Central memory CD8-positive, alpha-beta T cell (primary cell): ENCODE measurements around the gene ZNF205.
"Not testable (repeated sequence)": the region's sequence is repeated elsewhere in the genome, so short reads cannot be mapped to it uniquely, and the experiment has no call there.

Experiments
- ATAC-seq: fragments of 150-1000 bp; cut with Tn5 transposase; replicated peaks from 2 replicates; pipeline ENCODE4 v1.10.0; 2022; ENCODE audit warnings: mild to moderate bottlenecking, moderate FRiP score, moderate number of reproducible peaks; ENCODE audit not compliant: poor library complexity, severe bottlenecking; ENCODE audit errors: extremely low read depth
- DNase-seq, 2 donors: peaks; one replicate each; pipeline ENCODE4 v3.0.0; 2021; ENCODE audit warnings: low spot score in 2 of 2
- H3K27ac Mint-ChIP-seq: one replicate; pipeline ENCODE4 v1.8.0; 2022; ENCODE audit warnings: low read depth, mild to moderate bottlenecking, moderate library complexity, mixed read lengths
- H3K27me3 Mint-ChIP-seq: one replicate; pipeline ENCODE4 v1.8.0; 2022; ENCODE audit warnings: mixed read lengths
- H3K36me3 Mint-ChIP-seq: one replicate; pipeline ENCODE4 v1.8.0; 2022; ENCODE audit warnings: mild to moderate bottlenecking, moderate library complexity, mixed read lengths; ENCODE audit not compliant: insufficient read depth
- H3K4me1 Mint-ChIP-seq: one replicate; pipeline ENCODE4 v1.8.0; 2022; ENCODE audit warnings: mixed read lengths
- H3K4me3 Mint-ChIP-seq: one replicate; pipeline ENCODE4 v1.8.0; 2022; ENCODE audit warnings: mild to moderate bottlenecking, moderate library complexity, mixed read lengths
- H3K9me3 Mint-ChIP-seq: one replicate; pipeline ENCODE4 v1.8.0; 2022; ENCODE audit warnings: mixed read lengths

Gene ZNF205

DNA sequence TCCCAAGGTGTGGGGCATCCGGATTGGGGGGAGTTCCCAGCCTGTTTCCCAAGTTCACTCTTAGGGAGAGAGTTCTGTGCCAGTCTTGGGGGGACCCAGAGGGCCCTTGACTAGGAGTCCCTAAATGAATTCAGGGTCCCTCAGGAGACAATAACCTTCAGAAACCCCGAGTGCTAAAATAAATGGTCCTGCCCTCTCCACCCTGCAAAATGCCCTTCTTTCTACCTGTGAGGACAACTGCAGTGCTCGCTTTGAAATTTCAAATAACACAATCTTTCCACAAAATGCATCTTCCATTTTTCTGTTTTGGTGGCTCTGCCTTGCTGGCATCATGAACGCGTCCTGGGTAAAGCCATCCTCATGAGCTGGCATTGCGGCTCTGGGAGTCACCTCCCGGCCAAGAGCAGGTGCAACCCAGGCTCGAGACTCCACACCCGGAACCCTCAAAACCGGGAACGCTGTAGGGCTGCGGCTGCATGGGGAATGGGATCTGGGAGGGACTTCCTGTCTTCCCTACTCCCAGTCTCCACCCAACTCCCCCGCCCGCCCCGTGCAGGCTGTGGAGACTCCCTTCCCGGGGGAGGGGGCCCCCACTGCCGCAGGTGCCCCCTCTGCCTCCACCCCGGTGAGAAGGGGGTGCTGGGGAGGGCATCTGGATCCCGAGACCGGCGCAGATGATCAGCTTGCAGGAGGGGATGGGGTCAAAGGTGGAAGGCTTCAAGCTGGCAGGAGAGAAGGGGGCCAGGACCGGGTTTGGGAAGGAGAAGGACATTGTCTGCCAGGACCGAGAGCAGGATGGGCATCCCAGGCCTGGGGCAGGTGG is at the start of gene ZNF205:
Gene ZNF205 (plus strand): TSS at position 529 of the 823 bp plus-strand sequence. CDS start 845 bp downstream, outside the sequence.
- Mint-ChIP-seq H3K9me3 (no peaks in the 10 kb centered on the region), H3K36me3 (no peaks in the 10 kb centered on the region), H3K27me3 (peaks cover 9% of the 10 kb centered on the region), H3K4me1 (peaks cover 3% of the 10 kb centered on the region), H3K4me3 (no peak within 1 kb of the TSS), H3K27ac (no peak within 1 kb of the TSS)
- DNase-seq (no peak), ATAC-seq (no peak)

DNA sequence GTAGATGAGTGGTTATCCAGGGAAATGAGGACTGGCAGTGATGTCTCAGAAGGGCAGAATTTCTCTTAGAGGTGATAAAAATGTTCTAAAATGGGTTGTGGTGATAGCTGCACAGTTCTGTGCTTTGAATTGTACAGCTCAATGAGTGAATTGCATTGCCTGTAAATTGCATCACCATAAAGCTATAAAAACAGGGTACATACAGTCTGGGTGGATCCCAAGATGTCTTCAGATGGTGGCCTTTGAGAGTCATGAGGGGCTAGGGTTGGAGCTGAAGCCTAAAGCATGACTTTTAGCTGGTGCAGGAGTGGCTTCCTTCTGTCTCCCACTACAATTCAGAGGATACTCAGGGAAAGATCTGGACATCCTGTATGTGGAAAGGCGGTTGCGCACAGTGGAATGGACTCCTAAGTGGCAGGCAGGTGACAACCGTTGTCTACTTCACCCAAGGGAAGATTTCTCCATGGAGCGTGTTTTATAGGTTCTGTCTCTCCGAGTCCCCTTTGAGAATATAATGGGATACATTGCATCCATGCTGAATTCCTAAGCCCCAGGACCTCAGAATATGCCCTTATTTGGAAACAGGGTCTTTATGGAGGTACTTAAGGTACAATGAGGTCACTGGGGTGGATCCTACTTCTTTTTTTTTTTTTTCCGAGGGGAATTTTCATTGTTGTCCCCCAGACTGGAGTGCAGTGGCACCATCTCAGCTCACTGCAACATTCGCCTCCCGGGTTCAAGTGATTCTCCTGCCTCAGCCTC is 48.6 kb upstream of the ZNF205 start:
- H3K27ac Mint-ChIP-seq = peak overlapping the region; percentile 98
- H3K36me3 Mint-ChIP-seq = peaks cover 36% of the 10 kb centered on the region
- H3K27me3 Mint-ChIP-seq = no peaks in the 10 kb centered on the region
- DNase-seq = no peak
- H3K9me3 Mint-ChIP-seq = no peaks in the 10 kb centered on the region
- H3K4me1 Mint-ChIP-seq = peaks cover 51% of the 10 kb centered on the region
- H3K4me3 Mint-ChIP-seq = peak overlapping the region; percentile 98
- no peak for ATAC-seq

DNA sequence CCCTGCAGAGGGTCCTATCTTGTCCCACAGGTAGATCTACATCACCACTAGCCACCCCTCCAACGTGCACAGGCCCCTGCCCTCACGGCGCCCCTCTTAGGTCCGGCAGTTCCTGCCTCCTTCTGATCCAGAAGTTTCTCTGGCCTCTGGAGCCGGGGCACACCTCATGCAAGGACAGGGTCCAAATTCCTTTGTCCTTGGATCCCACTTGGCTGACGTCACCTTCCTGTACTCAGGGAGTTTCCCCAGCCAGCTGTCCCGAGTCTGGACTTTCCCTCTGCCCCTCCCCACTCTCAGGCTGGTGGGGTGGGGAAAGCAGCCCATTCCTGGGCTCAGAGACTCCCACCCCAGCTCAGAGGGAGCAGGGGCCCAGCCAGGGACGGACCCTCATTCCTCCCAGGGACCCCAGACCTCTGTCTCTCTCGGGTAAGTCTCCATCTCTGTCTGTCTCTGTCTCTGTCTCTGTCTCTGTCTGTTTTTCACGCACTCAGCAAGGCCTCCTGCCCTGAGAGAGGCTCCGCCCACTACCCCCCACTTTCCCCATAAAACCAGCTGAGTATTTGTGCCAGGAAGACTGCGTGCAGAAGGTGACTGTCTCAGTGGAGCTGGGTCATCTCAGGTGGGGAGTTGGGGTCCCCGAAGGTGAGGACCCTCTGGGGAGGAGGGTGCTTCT is 47.2 kb upstream of the ZNF205 start, which contains the start of gene IL32:
Gene IL32 (plus strand): TSS at position 572 of the 673 bp plus-strand sequence. CDS start 172 bp downstream, outside the sequence.
- Mint-ChIP-seq H3K27ac (peak within 1 kb of the TSS; percentile 98), H3K9me3 (no peaks in the 10 kb centered on the region), H3K27me3 (no peaks in the 10 kb centered on the region), H3K4me1 (peaks cover 54% of the 10 kb centered on the region), H3K4me3 (peak within 1 kb of the TSS; percentile 98), H3K36me3 (peaks cover 43% of the 10 kb centered on the region)
- ATAC-seq (peak; percentile 55), DNase-seq (no peak)

DNA sequence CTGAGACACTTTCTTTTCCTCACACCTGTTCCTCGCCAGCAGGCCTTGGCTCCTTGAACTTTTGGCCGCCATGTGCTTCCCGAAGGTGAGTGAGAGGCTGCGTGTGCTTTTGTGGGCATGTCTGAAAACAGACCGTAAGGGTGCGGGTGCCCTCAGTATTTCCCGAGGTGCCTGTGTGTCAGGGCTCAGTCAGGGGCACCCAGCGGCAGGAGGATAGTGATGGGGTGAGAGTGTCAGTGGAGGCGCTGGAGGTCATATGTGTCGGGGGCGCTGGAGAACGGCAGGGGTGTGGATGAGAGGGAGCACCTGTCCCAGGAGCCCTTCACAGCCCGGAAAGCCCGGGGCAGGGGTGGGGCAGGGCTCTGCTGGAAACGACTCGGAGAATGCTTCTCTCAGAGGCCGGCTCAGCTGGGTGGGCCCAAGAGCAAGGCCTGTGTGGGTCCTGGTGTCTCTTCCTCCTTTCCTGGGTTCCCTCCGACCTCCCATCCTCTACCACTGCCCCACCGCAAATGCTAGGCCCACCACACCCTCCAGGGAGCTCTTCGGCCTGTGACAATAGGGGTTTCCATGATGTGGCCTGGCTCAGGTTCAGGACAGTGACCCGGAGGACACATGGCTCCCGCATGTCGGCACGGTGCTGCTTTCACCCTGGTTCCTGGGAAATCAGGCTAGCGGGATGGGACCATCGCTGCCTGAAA is 46.5 kb upstream of the ZNF205 start:
- peak overlapping the region; percentile 98 for H3K27ac Mint-ChIP-seq

DNA sequence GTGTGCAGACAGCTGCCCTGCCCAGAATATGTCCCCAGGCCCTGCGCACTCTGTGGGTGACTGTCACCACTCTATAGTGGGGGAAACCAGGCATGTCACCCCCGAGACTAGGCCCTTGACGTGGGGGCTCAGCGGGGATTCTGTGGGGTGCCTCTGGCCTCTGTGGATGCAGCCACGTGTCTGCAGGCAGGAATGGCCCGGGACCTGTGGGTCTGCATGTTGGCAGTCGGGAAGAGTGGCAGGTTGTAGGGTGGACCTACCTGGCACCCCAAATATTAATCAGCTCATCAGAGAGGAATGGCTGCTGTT is 46.0 kb upstream of the ZNF205 start:
- ATAC-seq (no peak), DNase-seq (no peak)
- Mint-ChIP-seq H3K27ac (peak overlapping the region; percentile 98), H3K9me3 (no peaks in the 10 kb centered on the region), H3K4me3 (peak overlapping the region; percentile 98), H3K27me3 (no peaks in the 10 kb centered on the region), H3K36me3 (peaks cover 49% of the 10 kb centered on the region), H3K4me1 (peaks cover 62% of the 10 kb centered on the region)

More for the DNA sequence above, 46.5 kb upstream of the ZNF205 start:
- peak overlapping the region; percentile 98 for H3K4me3 Mint-ChIP-seq
- no peaks in the 10 kb centered on the region for H3K9me3 Mint-ChIP-seq
- H3K27me3 Mint-ChIP-seq = no peaks in the 10 kb centered on the region
- DNase-seq (no peak), ATAC-seq (peak; percentile 42)
- peaks cover 45% of the 10 kb centered on the region for H3K36me3 Mint-ChIP-seq
- H3K4me1 Mint-ChIP-seq = peaks cover 57% of the 10 kb centered on the region

DNA sequence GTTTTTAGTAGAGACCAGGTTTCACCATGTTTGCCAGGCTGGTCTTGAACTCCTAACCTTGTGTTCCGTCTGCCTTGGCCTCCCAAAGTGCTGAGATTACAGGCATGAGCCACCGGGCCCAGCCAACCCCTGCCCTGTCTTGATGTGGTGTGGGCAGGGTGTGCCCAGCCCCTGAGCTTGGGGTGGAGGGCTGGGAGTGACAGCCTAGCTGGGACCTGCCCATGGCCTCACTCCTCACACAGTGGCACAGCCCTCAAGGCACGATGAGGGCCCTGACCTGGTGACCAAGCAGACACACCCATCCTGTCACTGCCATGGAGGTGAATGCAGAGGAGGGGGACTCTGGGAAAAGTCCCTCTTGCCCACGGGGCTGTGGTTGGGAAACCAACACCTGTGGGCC is 43.9 kb upstream of the ZNF205 start:
- ATAC-seq (no peak), DNase-seq (no peak)
- Mint-ChIP-seq H3K9me3 (no peaks in the 10 kb centered on the region), H3K27me3 (no peaks in the 10 kb centered on the region), H3K4me3 (peak overlapping the region; percentile 98), H3K27ac (peak overlapping the region; percentile 98), H3K4me1 (peaks cover 71% of the 10 kb centered on the region), H3K36me3 (peaks cover 58% of the 10 kb centered on the region)

DNA sequence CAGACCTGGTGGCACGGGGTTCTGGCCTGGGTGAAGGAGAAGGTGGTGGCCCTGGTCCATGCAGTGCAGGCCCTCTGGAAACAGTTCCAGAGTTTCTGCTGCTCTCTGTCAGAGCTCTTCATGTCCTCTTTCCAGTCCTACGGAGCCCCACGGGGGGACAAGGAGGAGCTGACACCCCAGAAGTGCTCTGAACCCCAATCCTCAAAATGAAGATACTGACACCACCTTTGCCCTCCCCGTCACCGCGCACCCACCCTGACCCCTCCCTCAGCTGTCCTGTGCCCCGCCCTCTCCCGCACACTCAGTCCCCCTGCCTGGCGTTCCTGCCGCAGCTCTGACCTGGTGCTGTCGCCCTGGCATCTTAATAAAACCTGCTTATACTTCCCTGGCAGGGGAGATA is 43.2 kb upstream of the ZNF205 start:
- not testable (repeated sequence) for H3K27me3 Mint-ChIP-seq, H3K9me3 Mint-ChIP-seq, DNase-seq, ATAC-seq
- H3K4me1 Mint-ChIP-seq = peaks cover 73% of the 10 kb centered on the region
- peak overlapping the region; percentile 47 for H3K27ac Mint-ChIP-seq
- H3K36me3 Mint-ChIP-seq = peaks cover 60% of the 10 kb centered on the region
- H3K4me3 Mint-ChIP-seq = peak overlapping the region; percentile 98

DNA sequence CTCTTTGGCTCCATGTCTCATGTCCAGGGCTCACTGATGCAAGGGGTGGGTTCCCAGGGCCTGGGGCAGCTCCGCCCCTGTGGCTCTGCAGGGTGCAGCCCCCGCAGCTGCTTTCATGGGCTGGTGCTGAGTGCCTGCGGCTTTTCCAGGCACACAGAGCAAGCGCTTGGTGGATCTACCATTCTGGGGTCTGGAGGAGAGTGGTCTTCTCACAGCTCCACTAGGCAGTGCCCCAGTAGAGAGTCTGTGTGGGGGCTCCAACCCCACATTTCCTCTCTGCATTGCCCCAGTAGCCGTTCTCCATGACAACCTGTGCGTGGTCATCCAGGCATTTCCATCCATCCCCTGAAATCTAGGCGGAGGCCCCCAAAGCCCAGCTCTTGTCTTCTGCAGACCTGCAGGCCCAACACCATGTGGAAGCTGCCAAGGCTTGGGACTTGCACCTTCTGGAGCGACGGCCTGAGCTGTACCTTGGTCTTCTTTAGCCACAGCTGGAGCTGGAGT is 41.7 kb upstream of the ZNF205 start:
- H3K27me3 Mint-ChIP-seq = no peaks in the 10 kb centered on the region
- no peak for ATAC-seq
- peaks cover 64% of the 10 kb centered on the region for H3K36me3 Mint-ChIP-seq
- no peak overlapping the region for H3K4me3 Mint-ChIP-seq
- H3K9me3 Mint-ChIP-seq = no peaks in the 10 kb centered on the region
- DNase-seq = no peak
- peak overlapping the region; percentile 90 for H3K27ac Mint-ChIP-seq
- peaks cover 76% of the 10 kb centered on the region for H3K4me1 Mint-ChIP-seq

DNA sequence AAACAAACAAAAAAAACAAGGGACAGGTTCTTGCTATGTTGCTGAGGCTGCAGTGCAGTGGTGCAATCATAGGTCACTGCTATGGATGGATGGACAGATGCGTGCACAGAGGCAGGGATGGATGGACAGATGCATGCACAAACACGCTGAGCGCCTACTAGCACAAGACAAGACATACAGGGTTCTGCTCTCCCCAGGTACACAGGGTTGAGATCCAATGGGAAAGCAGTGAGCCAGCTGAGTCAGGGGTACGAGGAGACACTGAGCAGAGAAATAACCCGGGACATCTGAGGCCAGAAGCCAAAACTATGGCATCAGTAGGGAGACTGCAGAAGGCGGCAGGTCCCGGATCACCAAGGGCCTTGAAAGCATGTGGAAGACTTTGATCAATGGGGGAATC is 40.7 kb upstream of the ZNF205 start:
- Mint-ChIP-seq H3K36me3 (peaks cover 58% of the 10 kb centered on the region), H3K27ac (peak overlapping the region; percentile 90), H3K4me3 (peak overlapping the region; percentile 63), H3K9me3 (no peaks in the 10 kb centered on the region), H3K27me3 (no peaks in the 10 kb centered on the region), H3K4me1 (peaks cover 84% of the 10 kb centered on the region)
- DNase-seq (no peak), ATAC-seq (no peak)

DNA sequence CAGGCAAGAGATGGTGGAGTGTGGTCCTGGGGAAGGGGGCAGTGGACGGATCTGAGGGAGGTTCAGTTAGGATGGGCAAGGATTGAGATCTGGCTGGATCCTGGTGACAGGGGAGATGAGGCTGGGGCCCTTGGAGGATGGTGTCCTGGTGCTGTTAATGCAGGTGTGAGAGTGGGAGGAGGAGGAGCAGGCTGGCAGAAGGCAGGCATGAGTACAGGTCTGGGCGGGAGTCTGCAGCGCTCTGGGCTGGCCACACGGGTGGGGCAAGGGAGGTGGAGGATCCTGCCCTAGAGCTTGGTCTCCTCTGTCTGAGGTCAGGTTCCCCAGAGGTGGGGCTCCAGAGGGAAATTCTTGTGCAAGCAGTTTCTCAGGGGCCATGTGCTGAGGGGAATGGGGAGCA is 40.2 kb upstream of the ZNF205 start:
- H3K36me3 Mint-ChIP-seq = peaks cover 59% of the 10 kb centered on the region
- not testable (repeated sequence) for DNase-seq, ATAC-seq, H3K27me3 Mint-ChIP-seq, H3K9me3 Mint-ChIP-seq
- peak overlapping the region; percentile 63 for H3K4me3 Mint-ChIP-seq
- H3K4me1 Mint-ChIP-seq = peaks cover 85% of the 10 kb centered on the region
- H3K27ac Mint-ChIP-seq = peak overlapping the region; percentile 90

DNA sequence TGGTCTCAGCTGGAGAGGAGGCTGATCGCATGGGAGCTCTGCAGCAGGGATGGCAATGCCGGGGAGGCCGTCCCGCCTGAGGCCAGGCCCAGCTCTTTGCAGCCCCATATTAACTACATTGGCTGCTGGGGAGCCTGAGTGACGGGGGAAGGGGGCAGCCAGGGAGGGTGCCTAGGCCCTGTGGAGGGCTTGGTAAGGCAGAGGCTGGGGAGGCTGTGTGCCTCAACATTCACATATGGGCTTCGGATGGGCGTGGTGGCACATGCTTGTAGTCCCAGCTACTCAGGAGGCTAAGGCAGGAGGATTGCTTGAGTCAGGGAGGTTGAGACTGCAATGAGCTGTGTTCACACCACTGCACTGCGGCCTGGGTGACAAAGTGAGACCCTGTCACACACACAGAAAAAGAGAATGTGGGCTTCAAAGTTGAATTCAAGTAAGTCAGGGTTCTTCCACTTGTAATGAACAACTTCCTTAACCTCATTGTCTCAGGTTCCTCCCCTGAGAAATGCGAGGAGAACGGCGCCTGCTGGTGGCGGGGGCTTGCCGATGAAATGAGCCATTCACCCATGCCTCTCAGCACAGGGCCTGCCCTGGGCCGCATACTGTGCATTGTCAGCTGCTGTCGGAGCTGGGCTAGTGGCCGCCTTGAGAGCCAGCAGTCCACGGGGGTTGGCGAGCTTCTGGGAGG is 39.7 kb upstream of the ZNF205 start:
- DNase-seq = not testable (repeated sequence)
- H3K36me3 Mint-ChIP-seq = peaks cover 53% of the 10 kb centered on the region
- H3K4me3 Mint-ChIP-seq = peak overlapping the region; percentile 62

More for the DNA sequence above, 39.7 kb upstream of the ZNF205 start:
- Mint-ChIP-seq H3K4me1 (peaks cover 82% of the 10 kb centered on the region), H3K27ac (peak overlapping the region; percentile 90)
- H3K27me3 Mint-ChIP-seq, ATAC-seq, H3K9me3 Mint-ChIP-seq: not testable (repeated sequence)
